Lower leg skin (tissue), 3 donors: ENCODE data around the gene ZC3H4.

Experiments
- POLR2A ChIP-seq, 2 donors: fragments of 450-650 bp; IDR thresholded peaks; one replicate each; pipeline ENCODE4 v1.6.1; 2016 to 2017; ENCODE audit warnings: antibody characterized with exemption in 2 of 2, mild to moderate bottlenecking in 1 of 2, moderate library complexity in 1 of 2
- TF ChIP-seq, protein P1 (sequence below), 3 donors: fragments of 450-650 bp; IDR thresholded peaks; one replicate each; pipeline ENCODE4 v1.5.1; 2016; ENCODE audit warnings: antibody characterized with exemption in 3 of 3, mild to moderate bottlenecking in 3 of 3, moderate library complexity in 2 of 3

DNA sequence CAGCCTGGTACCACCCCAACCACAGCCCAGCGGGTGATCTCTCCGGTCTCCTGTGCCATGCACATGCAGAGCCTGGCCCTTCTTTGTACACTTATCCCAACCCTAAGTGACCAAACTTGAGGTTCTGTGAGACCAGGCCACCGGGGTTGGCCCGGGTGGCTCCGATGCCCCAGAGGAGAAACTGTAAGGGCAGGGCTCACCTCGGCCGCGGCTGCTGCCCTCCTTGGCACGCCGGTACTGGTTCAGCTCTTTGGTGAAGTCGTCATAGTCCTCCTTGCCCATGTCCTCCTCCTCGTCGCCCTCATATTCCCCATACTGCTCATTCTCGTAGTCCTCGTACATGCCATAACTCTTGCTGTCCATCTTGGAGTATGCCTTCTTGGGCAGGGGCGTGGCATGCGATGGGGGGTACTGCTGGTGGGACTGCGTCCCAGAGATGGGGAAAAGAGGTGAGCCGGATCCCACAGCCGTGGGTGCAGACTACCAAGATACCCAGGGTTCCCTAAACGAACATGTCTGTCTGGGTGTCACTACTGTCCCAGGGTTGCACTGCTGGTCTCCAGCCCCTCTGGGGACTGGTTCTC lies 23.7 kb downstream of the ZC3H4 start:
- TF ChIP-seq, protein P1, sequence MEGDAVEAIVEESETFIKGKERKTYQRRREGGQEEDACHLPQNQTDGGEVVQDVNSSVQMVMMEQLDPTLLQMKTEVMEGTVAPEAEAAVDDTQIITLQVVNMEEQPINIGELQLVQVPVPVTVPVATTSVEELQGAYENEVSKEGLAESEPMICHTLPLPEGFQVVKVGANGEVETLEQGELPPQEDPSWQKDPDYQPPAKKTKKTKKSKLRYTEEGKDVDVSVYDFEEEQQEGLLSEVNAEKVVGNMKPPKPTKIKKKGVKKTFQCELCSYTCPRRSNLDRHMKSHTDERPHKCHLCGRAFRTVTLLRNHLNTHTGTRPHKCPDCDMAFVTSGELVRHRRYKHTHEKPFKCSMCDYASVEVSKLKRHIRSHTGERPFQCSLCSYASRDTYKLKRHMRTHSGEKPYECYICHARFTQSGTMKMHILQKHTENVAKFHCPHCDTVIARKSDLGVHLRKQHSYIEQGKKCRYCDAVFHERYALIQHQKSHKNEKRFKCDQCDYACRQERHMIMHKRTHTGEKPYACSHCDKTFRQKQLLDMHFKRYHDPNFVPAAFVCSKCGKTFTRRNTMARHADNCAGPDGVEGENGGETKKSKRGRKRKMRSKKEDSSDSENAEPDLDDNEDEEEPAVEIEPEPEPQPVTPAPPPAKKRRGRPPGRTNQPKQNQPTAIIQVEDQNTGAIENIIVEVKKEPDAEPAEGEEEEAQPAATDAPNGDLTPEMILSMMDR (IDR thresholded peaks at IDR 0.05) = no peak
- TF ChIP-seq POLR2A (IDR thresholded peaks at IDR 0.05) = no peak
